ENCODE data around the gene PCDHA8. TPM values are rescaled to one million over a fixed set of nuclear protein-coding genes. Genes with fewer than 3 reads are reported as not detected.
"Not testable (repeated sequence)": the region's sequence is repeated elsewhere in the genome, so short reads cannot be mapped to it uniquely, and the experiment has no call there.

The PCDHA8 gene
- total RNA-seq, 1 donor = 0.36 TPM

GRCh38 chr5:140796718-140797095 is 44.3 kb upstream of the PCDHA8 start:
- Histone ChIP-seq H3K4me3 (ENCODE audit: insufficient read depth, low read length) (no peak overlapping the region), H3K4me2 (ENCODE audit: insufficient read depth, low read length) (no peak overlapping the region), H3K27me3 (ENCODE audit: insufficient read depth, low read length) (no peaks in the 10 kb centered on the region), H3K27ac (ENCODE audit: low read depth, low read length) (no peak overlapping the region), H3K4me1 (ENCODE audit: insufficient read depth, low read length) (no peaks in the 10 kb centered on the region), H3K79me2 (ENCODE audit: insufficient read depth, low read length) (no peaks in the 10 kb centered on the region), H2AFZ (ENCODE audit: low read length) (no peak overlapping the region), H3K9me3 (ENCODE audit: low read depth, low read length) (no peaks in the 10 kb centered on the region), H4K20me1 (ENCODE audit: insufficient read depth, low read length) (no peaks in the 10 kb centered on the region), H3K36me3 (ENCODE audit: insufficient read depth, low read length) (no peaks in the 10 kb centered on the region)
- no peak for TF ChIP-seq CTCF (IDR thresholded peaks at IDR 0.05; ENCODE audit: extremely low read depth, low read depth, low read length)
- DNase-seq (ENCODE audit: insufficient read length, low spot score, missing footprints) = no peak

- H3K27me3 ChIP-seq (ENCODE audit: insufficient read depth, low read length) = no peaks in the 10 kb centered on the region
- TF ChIP-seq CTCF (IDR thresholded peaks at IDR 0.05; ENCODE audit: extremely low read depth, low read depth, low read length) = peak; percentile 43
- no peaks in the 10 kb centered on the region for H3K9me3 ChIP-seq (ENCODE audit: low read depth, low read length)
- no peak within 1 kb of the TSS for H3K27ac ChIP-seq (ENCODE audit: low read depth, low read length)
- H3K36me3 ChIP-seq (ENCODE audit: insufficient read depth, low read length) = no peaks in the 10 kb centered on the region
- H3K4me1 ChIP-seq (ENCODE audit: insufficient read depth, low read length) = no peaks in the 10 kb centered on the region
- no peaks in the 10 kb centered on the region for H3K79me2 ChIP-seq (ENCODE audit: insufficient read depth, low read length)
- peak within 1 kb of the TSS; percentile 62 for H3K4me3 ChIP-seq (ENCODE audit: insufficient read depth, low read length)
- H2AFZ ChIP-seq (ENCODE audit: low read length) = peak within 1 kb of the TSS; percentile 59
- H4K20me1 ChIP-seq (ENCODE audit: insufficient read depth, low read length) = no peaks in the 10 kb centered on the region
- peak; percentile 73 for DNase-seq (ENCODE audit: insufficient read length, low spot score, missing footprints)
- peak within 1 kb of the TSS; percentile 71 for H3K4me2 ChIP-seq (ENCODE audit: insufficient read depth, low read length)
Measured at GRCh38 chr5:140800816-140801493, 40.0 kb upstream of the PCDHA8 start, which contains the start of gene PCDHA3. Gene PCDHA3 (plus strand): TSS chr5:140801057.

- H3K27me3 ChIP-seq (ENCODE audit: insufficient read depth, low read length) = no peaks in the 10 kb centered on the region
- peak overlapping the region; percentile 62 for H3K4me3 ChIP-seq (ENCODE audit: insufficient read depth, low read length)
- no peak for DNase-seq (ENCODE audit: insufficient read length, low spot score, missing footprints)
- TF ChIP-seq CTCF (IDR thresholded peaks at IDR 0.05; ENCODE audit: extremely low read depth, low read depth, low read length) = peak; percentile 35
- no peaks in the 10 kb centered on the region for H4K20me1 ChIP-seq (ENCODE audit: insufficient read depth, low read length)
- no peaks in the 10 kb centered on the region for H3K4me1 ChIP-seq (ENCODE audit: insufficient read depth, low read length)
- no peak overlapping the region for H3K27ac ChIP-seq (ENCODE audit: low read depth, low read length)
- no peaks in the 10 kb centered on the region for H3K36me3 ChIP-seq (ENCODE audit: insufficient read depth, low read length)
- peak overlapping the region; percentile 59 for H2AFZ ChIP-seq (ENCODE audit: low read length)
- no peaks in the 10 kb centered on the region for H3K79me2 ChIP-seq (ENCODE audit: insufficient read depth, low read length)
- H3K4me2 ChIP-seq (ENCODE audit: insufficient read depth, low read length) = peak overlapping the region; percentile 71
- H3K9me3 ChIP-seq (ENCODE audit: low read depth, low read length) = no peaks in the 10 kb centered on the region
Measured at GRCh38 chr5:140801494-140801841, 39.5 kb upstream of the PCDHA8 start.

GRCh38 chr5:140802381-140802780 is 38.6 kb upstream of the PCDHA8 start:
- H3K27me3 ChIP-seq (ENCODE audit: insufficient read depth, low read length); H3K9me3 ChIP-seq (ENCODE audit: low read depth, low read length); H3K4me1 ChIP-seq (ENCODE audit: insufficient read depth, low read length); DNase-seq (ENCODE audit: insufficient read length, low spot score, missing footprints); H3K79me2 ChIP-seq (ENCODE audit: insufficient read depth, low read length); H3K36me3 ChIP-seq (ENCODE audit: insufficient read depth, low read length); H4K20me1 ChIP-seq (ENCODE audit: insufficient read depth, low read length); H2AFZ ChIP-seq (ENCODE audit: low read length); H3K4me3 ChIP-seq (ENCODE audit: insufficient read depth, low read length); H3K4me2 ChIP-seq (ENCODE audit: insufficient read depth, low read length); H3K27ac ChIP-seq (ENCODE audit: low read depth, low read length): not testable (repeated sequence)

Data from osteoblast (primary cell).